HG03342 (cell line): ENCODE results near the gene CYP2C18.
A peak's percentile ranks its signal among the peaks of the same experiment; 100 is the strongest.
"Not testable (repeated sequence)": the region's sequence is repeated elsewhere in the genome, so short reads cannot be mapped to it uniquely, and the experiment has no call there.

Source experiments
- ATAC-seq: cut with Tn5 transposase; IDR thresholded peaks from one replicate; pipeline ENCODE4 v1.9.1; 2021; ENCODE audit warnings: mild to moderate bottlenecking, moderate library complexity; ENCODE audit not compliant: unreplicated experiment

Gene CYP2C18

DNA sequence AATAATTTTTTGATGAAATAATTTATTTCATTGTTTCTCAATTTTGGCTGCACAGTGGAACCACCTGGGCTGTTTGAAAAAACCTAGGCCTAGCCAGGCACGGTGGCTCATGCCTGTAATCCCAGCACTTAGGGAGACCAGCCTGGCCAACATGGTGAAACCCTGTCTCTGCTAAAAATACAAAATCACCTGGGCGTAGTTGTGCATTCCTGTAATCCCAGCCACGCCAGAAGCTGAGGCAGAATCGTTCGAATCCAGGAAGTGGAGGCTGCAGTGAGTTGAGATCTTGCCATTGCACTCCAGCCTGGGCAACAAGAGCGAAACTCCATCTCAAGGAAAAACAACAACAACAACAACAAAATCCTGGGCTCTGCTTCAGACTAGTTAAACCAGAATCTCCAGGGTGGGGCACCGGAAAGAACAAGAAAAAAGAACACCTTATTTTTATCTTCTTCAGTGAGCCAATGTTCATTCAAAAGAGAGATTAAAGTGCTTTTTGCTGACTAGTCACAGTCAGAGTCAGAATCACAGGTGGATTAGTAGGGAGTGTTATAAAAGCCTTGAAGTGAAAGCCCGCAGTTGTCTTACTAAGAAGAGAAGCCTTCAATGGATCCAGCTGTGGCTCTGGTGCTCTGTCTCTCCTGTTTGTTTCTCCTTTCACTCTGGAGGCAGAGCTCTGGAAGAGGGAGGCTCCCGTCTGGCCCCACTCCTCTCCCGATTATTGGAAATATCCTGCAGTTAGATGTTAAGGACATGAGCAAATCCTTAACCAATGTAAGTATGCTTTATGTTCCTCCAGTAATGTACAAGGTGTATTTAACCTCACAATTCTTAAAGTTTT lies at the start of gene CYP2C18:
Gene CYP2C18, plus strand, starts transcription at position 516 of the 841 bp plus-strand sequence. Its CDS starts 91 bp downstream, at position 607.
- ATAC-seq, result no peak

DNA sequence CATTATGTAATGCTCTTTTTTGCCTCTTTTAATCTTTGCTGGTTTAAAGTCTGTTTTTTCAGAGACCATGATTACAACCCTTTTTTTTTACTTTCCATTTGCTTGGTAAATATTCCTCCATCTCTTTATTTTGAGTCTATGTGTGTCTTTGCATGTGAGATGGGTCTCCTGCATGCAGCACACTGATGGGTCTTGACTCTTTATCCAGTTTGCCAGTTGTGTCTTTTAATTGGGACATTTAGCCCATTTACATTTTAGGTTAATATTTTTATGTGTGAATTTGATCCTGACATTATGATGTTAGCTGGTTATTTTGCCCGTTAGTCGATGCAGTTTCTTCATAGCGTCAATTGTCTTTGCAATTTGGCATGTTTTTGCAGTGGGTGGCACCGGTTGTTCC lies 45.4 kb upstream of the CYP2C18 start:
- ATAC-seq, result not testable (repeated sequence)

DNA sequence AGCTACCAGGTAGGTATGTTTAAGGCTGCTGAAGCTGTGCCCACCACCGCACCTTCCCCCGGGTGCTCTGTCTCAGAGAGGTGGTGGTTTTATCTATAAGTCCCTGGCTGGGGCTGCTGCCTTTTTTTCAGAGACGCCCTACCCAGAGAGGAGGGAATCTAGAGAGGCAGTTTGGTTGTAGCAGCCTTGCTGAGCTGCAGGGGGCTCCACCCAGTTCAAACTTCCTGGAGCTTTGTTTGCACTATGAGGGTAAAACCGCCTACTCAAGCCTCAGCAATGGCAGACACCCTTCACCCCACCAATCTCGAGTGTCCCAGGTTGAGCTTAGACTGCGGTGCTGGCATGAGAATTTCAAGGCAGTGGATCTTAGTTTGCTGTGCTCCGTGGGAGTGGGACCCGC lies 43.6 kb upstream of the CYP2C18 start:
- no peak for ATAC-seq

GRCh38 chr10:94640562-94640961 lies 43.0 kb upstream of the CYP2C18 start:
- no peak for ATAC-seq

DNA sequence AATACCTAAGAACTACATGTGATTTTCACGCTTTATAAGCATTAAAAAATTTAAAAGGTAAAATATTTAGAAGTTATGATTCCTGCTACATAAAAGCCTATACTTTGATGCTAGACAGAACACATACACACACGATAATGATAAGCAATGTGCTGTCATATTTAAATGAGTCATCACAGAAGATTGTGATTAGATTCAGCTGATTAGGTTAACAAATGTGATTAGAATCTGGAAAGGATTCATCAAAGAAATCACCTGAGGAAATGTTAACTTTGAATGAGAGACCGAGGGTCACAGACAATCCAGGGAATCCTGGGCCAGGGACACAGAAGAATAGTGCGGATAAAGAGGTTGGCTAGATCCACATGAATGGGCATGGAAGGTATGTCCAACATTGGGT lies 42.0 kb upstream of the CYP2C18 start:
- no peak for ATAC-seq

GRCh38 chr10:94644352-94644751 lies 39.2 kb upstream of the CYP2C18 start:
- ATAC-seq, result no peak

DNA sequence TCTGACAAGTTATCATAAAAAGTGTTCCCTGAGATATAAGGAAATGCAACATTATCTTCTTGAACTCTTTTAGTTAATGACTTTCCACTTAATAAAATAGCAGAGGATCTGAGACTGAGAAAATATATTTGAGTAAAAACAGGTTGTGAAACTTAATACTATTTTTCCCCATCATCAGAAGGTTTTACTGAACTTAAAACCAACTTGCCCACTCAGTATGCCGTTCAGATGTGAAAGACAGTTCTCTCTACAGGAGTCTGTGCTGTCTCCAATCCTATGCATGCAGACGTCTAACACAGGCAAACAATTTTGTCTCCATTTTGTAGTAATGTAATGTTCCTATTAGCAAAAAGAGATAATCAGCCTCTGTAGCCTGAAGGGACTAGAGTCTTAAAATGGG lies 38.2 kb upstream of the CYP2C18 start:
- ATAC-seq, result no peak

GRCh38 chr10:94655201-94655600 lies 28.3 kb upstream of the CYP2C18 start:
- not testable (repeated sequence) for ATAC-seq

GRCh38 chr10:94663061-94663460 lies 20.5 kb upstream of the CYP2C18 start:
- ATAC-seq, result not testable (repeated sequence)

DNA sequence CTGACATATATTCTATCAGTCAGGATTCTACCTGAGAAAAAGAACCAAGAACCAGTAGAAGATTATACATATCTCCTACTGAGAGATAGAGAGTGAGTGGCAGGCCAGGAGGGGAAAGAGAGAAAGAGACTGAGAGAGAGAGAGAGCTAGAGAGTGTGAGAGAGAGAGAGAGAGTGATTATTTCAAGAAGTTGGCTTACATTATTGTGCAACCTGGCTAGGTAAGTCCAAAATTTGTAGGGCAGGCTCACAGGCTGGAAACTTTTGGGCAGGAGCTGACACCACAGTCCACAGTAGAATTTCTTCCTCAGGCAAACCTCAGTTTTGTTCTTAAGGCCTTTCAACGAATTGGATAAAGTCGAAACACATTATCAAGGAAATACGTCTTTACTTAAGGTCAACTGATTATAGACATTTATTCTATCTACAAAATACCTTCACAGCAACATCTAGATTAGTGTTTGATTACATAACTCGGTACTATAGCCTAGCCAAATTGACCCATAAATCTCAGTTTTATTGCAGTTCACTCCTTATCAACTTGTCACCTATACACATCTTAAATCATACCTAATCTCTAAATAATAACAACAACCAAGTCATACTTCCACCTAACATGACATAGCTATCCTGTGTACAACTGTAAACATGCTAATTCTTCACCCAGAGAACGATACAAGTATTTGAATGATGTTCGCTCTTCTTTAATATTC lies 17.0 kb upstream of the CYP2C18 start:
- ATAC-seq, result no peak

DNA sequence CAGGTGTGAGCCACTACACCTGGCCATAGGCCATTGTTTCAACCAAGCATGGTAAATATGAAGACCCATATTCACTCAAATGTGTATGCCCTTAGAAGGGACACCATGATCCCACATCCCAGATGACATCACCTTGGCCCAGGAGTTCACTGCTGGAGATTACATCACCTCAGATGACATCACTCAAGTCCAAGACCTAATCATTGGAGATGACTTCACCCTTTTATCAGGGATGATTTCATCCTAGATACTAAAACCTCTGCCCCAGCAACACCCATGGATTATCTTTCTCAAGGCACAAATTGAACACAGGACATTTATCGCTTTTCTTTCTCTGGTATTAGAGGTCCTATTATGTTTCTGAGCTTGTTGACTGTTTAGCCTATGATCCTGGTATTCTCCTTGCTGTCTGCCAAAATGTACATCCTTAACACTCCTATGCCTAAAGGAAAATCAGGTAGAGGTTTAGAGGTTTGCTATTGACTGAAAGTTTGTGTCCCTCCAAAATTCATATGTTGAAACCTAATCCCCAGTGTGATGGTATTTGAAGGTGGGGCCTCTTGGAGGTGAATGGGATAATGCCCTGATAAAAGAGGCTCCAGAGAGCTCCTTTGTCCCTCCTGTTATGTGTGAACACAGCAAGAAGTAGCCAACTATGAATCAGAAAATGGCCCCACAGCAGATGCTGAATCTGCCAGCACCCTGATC lies 9.8 kb upstream of the CYP2C18 start:
- no peak for ATAC-seq

GRCh38 chr10:94676496-94676895 lies 7.0 kb upstream of the CYP2C18 start:
- no peak for ATAC-seq

- ATAC-seq, result no peak
Observed at GRCh38 chr10:94677691-94678090, 5.8 kb upstream of the CYP2C18 start.

DNA sequence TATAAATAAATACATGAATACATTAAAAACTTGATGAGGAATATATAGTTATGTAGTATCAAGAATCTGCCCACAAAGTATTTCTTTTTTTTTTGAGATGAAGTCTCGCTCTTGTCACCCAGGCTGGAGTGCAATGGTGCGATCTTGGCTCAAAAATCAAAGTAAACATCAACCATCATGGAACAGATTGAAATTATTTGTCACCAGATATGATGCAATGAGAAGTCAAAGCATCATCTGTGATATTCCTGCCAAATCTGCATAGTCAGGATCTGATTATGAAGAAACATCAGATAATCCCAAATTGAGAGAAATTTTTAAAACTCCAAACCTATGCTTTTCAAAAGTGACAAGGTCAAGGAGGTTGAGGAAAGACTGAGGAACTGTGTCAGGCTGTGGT lies 5.1 kb upstream of the CYP2C18 start:
- no peak for ATAC-seq

DNA sequence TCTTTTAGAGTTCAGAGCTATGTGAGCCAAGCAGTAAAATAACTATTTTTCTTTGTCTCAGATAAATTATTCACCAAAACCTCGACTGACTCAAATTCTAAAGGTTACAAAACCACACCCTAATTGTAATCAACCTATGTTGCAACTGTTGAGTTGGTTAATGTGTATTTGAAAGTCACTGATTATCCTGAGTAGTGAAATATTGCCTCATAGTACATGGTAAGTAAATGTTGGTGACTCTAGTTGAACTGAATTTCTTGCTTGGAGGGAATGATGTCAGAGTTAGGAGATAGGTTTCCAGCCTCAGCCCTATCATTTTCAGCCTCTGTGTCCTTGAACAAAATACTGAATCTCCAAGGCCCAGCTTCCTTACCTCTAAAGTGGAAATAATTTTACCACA lies 3.0 kb upstream of the CYP2C18 start:
- peak; percentile 61 for ATAC-seq

- not testable (repeated sequence) for ATAC-seq
Observed at GRCh38 chr10:94682636-94683035, 893 bp upstream of the CYP2C18 start.

DNA sequence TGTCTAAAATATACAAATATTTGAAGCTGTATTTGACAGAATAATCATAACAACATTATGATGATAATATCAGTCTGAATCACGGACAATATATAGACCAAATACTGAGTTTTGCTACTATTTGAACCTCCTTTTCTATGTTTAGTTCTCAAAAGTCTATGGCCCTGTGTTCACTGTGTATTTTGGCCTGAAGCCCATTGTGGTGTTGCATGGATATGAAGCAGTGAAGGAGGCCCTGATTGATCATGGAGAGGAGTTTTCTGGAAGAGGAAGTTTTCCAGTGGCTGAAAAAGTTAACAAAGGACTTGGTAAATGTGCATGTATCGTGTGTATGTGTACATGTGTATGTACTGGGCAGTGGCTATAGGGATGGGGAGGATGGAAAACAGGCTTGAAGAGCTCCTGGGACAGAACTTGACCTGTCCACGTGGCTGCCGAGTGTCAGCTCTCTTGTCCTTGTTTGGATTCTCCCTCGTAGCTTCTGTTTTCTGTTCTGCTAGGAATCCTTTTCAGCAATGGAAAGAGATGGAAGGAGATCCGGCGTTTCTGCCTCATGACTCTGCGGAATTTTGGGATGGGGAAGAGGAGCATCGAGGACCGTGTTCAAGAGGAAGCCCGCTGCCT lies 4.2 kb downstream of the CYP2C18 start:
- no peak for ATAC-seq

- ATAC-seq, result no peak
Observed at GRCh38 chr10:94706089-94706488, 22.6 kb downstream of the CYP2C18 start.

DNA sequence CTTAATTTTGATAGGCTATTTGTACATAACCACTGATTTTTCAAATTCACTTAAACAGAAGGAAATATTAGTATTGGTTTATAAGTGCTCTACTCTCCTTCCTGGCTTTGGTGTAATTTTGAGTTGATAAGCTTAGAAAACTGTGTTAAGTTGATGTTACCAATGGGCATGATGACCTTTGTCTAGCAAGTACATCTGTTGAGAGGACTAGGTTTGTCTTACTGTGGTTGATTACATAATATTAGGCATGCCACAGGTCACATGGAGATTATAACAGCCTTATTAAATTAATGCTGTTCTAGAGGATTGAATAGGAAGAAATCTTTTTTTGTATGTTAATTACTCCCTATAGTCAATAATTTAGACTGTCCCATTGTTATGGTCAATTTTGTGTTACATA lies 27.0 kb downstream of the CYP2C18 start:
- ATAC-seq, result no peak

- no peak for ATAC-seq
Observed at GRCh38 chr10:94725871-94726270, 42.3 kb downstream of the CYP2C18 start.

- ATAC-seq, result no peak
Observed at GRCh38 chr10:94735197-94735596, 51.7 kb downstream of the CYP2C18 start.
